ENCODE data around the gene BEST1. TPM values are rescaled to one million over a fixed set of nuclear protein-coding genes. Genes with fewer than 3 reads are reported as not detected.
A peak's percentile ranks its signal among the peaks of the same experiment; 100 is the strongest.

BEST1 gene
- total RNA-seq, 1 experiment from 2014 or later, result 2.3 TPM

DNA sequence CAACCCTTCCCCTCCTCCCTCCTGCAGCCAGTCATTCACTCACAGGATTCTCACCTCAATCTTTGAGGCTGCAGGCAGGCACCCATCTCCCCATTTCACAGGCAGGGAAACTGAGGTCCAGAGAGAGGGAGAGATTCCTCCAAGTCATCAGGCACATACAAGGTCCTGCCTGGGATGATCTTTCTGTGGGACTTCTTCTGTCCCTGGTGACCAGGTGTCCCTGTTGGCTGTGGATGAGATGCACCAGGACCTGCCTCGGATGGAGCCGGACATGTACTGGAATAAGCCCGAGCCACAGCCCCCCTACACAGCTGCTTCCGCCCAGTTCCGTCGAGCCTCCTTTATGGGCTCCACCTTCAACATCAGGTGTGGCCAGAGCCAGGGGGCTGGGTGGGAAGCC lies 9.5 kb downstream of the BEST1 start:
- Histone ChIP-seq H3K9me3 (ENCODE audit: control insufficient read depth in 1 of 2, insufficient read depth in 1 of 2, low read depth in 1 of 2, low read length in 2 of 2) (no peaks in the 10 kb centered on the region), H3K9me2 (ENCODE audit: insufficient read depth) (no peaks in the 10 kb centered on the region), H3K36me3 (ENCODE audit: control insufficient read depth in 1 of 2, insufficient read depth in 2 of 2, low read length in 2 of 2) (peaks cover 3 to 19% of the 10 kb centered on the region in 2 experiments; a peak in 2 of 4 replicates), H3K27me3 (ENCODE audit: insufficient read depth, low read length) (no peaks in the 10 kb centered on the region), H2AFZ (ENCODE audit: low read depth, low read length, poor library complexity, severe bottlenecking) (no peak overlapping the region), H3K9ac (ENCODE audit: low read length) (no peak overlapping the region), H4K20me1 (ENCODE audit: insufficient read depth) (peaks cover 3% of the 10 kb centered on the region; the same call in 1 of the 2 replicates), H3K4me3 (replicated peaks in 1 of 2; ENCODE audit: low read depth in 1 of 2, low read length in 2 of 2) (no peak overlapping the region), H3K27ac (ENCODE audit: low read depth, low read length) (no peak overlapping the region), H3K4me1 (ENCODE audit: control insufficient read depth in 1 of 2, insufficient read depth in 2 of 2, low read length in 2 of 2) (peaks cover 0 to 40% of the 10 kb centered on the region in 2 experiments; a peak in 3 of 4 replicates), H3K4me2 (ENCODE audit: low read length) (peak overlapping the region; percentile 43; the same call in 1 of the 2 replicates), H3K79me2 (ENCODE audit: insufficient read depth, low read length) (no peaks in the 10 kb centered on the region; the same call in 1 of the 2 replicates)
- intact Hi-C loops (cut with micrococcal nuclease), result loop anchor here (5.0 kb wide), 1 partner anchor 62 kb away; no protein-coding TSS in a partner anchor
- POLR2A ChIA-PET, result interaction anchor here (1.0 to 6.2 kb wide), 6 partner anchors 9 to 93 kb away, joined by 3 to 60 read pairs (median 5); partner anchors contain the start of genes BEST1 and FTH1
- RAD21 ChIA-PET (ENCODE audit: low non-redundant PET in 1 of 2, low total read pairs in 2 of 2, uncharacterized antibody in 2 of 2, unreplicated experiment in 2 of 2), result no interaction called here
- ATAC-seq, result no peak
- TF ChIP-seq YY1 (IDR thresholded peaks at IDR 0.05; ENCODE audit: extremely low read depth, insufficient replicate concordance, low read depth, low read length) (no peak), CEBPB (IDR thresholded peaks at IDR 0.05; ENCODE audit: low read depth) (no peak), SP1 (IDR thresholded peaks at IDR 0.05; ENCODE audit: low read depth) (no peak), ELF1 (IDR thresholded peaks at IDR 0.05; ENCODE audit: borderline replicate concordance, low read depth) (no peak), POLR2A (IDR thresholded peaks at IDR 0.05; ENCODE audit: borderline replicate concordance, extremely low read depth, insufficient read depth, insufficient read length) (no peak)
- TF ChIP-seq, protein P1, sequence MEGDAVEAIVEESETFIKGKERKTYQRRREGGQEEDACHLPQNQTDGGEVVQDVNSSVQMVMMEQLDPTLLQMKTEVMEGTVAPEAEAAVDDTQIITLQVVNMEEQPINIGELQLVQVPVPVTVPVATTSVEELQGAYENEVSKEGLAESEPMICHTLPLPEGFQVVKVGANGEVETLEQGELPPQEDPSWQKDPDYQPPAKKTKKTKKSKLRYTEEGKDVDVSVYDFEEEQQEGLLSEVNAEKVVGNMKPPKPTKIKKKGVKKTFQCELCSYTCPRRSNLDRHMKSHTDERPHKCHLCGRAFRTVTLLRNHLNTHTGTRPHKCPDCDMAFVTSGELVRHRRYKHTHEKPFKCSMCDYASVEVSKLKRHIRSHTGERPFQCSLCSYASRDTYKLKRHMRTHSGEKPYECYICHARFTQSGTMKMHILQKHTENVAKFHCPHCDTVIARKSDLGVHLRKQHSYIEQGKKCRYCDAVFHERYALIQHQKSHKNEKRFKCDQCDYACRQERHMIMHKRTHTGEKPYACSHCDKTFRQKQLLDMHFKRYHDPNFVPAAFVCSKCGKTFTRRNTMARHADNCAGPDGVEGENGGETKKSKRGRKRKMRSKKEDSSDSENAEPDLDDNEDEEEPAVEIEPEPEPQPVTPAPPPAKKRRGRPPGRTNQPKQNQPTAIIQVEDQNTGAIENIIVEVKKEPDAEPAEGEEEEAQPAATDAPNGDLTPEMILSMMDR (IDR thresholded peaks at IDR 0.05 in 2 of 3, conservative IDR thresholded peaks at IDR 0.05 in 1 of 3; ENCODE audit: borderline replicate concordance in 1 of 3, insufficient read depth in 1 of 3, low read depth in 2 of 3, low read length in 2 of 3), result no peak
- TF ChIP-seq, protein P2, sequence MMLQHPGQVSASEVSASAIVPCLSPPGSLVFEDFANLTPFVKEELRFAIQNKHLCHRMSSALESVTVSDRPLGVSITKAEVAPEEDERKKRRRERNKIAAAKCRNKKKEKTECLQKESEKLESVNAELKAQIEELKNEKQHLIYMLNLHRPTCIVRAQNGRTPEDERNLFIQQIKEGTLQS (IDR thresholded peaks at IDR 0.05), result no peak
- DNase-seq (ENCODE audit: low read depth, low spot score), result no peak
- CTCF ChIA-PET, result interaction anchor here (1.0 to 1.7 kb wide), 5 partner anchors 10 to 122 kb away, joined by 3 to 7 read pairs (median 4); partner anchors contain the start of gene BEST1
- no TSS peak for BruUV-seq (replicated peaks)

Data from HCT116 (cell line).